GM12874 (cell line): ENCODE results near the gene SLC16A5.

ENCODE experiments used
- TF ChIP-seq, protein P1 (sequence below): IDR thresholded peaks from 2 replicates; pipeline ENCODE4 v1.5.1; 2011; ENCODE audit warnings: low read depth, mild to moderate bottlenecking, control low read depth, low read length, moderate library complexity; ENCODE audit not compliant: insufficient read depth

The SLC16A5 gene

DNA sequence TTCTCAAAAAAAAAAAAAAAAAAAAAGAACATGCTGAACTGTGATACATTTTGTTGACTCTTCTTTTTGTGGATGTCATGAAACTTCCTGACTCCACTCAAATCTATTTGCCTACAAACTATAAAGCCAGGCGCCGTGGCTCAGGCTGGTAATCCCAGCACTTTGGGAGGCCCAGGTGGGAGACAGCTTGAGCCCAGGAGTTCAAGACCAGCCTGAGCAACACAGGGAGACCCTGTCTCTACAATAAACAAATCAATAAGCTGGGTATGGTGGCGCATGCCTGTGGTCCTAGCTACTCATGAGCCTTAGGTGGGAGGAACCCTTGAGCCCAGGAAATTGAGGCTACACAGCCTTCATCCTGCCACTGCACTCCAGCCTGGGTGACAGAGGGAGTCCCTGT lies 45.2 kb downstream of the SLC16A5 start:
- TF ChIP-seq, protein P1, sequence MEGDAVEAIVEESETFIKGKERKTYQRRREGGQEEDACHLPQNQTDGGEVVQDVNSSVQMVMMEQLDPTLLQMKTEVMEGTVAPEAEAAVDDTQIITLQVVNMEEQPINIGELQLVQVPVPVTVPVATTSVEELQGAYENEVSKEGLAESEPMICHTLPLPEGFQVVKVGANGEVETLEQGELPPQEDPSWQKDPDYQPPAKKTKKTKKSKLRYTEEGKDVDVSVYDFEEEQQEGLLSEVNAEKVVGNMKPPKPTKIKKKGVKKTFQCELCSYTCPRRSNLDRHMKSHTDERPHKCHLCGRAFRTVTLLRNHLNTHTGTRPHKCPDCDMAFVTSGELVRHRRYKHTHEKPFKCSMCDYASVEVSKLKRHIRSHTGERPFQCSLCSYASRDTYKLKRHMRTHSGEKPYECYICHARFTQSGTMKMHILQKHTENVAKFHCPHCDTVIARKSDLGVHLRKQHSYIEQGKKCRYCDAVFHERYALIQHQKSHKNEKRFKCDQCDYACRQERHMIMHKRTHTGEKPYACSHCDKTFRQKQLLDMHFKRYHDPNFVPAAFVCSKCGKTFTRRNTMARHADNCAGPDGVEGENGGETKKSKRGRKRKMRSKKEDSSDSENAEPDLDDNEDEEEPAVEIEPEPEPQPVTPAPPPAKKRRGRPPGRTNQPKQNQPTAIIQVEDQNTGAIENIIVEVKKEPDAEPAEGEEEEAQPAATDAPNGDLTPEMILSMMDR: no peak

DNA sequence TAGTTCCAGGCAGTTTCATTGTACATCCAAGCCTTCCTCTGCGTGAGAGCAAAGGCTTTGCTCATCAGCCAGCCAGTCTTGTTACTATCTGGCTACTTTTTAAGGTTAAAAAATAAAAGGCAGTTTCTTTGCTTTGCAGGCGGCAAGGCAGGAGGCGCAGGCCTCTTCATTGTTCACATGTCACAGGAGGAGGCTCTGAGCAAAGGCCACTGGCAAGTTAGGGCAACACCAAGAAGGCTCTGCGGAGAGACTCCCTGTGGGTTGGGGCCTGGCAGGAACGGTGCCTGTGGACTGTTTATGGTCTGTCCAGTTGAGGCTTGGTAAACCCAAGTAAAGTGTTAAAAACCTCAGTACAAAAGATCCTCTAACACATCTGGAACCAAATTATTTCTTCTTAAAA lies 47.7 kb downstream of the SLC16A5 start:
- TF ChIP-seq, protein P1: no peak

DNA sequence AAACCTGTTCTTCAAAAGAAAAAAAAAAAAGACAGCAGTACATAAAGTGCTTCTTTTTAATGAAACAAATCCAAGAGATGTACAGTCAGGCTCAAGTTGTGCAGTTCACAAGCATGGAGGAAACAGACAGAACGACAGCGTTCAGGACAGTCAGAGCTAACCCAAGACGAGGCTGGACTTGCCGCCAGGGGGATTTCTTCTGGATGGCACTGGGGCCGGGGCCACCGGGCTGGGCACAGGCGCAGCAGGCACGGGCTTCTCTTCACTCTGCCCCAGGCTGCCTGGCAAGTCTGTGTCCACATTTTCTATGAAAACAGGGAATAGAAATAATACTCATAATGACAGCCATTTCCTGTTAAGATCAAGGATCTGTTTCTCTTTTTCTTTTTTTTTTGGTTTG lies 48.2 kb downstream of the SLC16A5 start:
- TF ChIP-seq, protein P1: no peak

DNA sequence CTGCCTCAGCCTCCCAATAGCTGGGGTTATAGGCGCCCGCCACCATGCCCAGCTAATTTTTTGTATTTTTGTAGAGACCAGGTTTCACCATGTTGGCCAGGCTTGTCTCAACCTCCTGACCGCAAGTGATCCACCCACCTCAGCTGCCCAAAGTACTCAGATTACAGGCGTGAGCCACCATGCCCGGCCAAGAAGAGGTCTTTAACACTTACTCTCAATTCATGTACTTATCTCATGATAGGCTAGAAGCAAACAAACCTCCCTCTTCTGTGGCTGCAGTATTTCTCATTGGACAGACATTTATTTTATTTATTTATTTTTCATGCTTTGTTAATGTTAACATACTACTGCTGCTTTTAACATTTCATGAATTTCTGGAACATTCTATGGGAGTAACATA lies 50.8 kb downstream of the SLC16A5 start:
- TF ChIP-seq, protein P1: no peak

DNA sequence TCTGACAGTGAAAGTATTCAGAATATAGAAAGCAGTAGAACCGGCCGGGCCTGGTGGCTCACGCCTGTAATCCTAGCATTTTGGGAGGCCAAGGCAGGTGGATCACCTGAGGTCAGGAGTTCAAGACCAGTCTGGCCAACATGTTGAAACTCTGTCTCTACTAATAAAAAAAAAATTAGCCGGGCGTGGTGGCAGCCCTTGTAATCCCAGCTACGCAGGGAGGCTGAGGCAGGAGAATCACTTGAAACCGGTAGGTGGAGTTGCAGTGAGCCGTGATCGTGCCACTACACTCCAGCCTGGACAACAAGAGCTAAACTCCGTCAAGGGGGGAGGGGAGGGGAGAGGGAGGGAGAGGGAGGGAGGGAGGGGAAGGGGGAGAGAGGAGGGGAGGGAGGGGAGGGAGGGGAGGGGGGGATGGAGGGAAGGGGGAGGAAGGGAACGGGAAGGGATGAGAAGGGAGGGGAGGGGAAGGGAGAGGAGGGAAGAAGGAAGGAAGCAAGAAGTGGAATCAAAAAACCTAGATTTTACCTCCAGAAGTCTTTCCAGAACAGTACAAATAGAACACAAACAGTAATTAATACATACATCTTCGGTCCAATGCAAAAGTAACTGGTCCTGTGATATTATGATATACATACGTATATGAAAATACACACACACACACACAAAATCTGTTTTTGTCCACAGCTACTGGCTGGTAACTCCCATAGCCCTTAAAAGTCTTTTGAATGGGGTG lies 54.6 kb downstream of the SLC16A5 start:
- TF ChIP-seq, protein P1: no peak

DNA sequence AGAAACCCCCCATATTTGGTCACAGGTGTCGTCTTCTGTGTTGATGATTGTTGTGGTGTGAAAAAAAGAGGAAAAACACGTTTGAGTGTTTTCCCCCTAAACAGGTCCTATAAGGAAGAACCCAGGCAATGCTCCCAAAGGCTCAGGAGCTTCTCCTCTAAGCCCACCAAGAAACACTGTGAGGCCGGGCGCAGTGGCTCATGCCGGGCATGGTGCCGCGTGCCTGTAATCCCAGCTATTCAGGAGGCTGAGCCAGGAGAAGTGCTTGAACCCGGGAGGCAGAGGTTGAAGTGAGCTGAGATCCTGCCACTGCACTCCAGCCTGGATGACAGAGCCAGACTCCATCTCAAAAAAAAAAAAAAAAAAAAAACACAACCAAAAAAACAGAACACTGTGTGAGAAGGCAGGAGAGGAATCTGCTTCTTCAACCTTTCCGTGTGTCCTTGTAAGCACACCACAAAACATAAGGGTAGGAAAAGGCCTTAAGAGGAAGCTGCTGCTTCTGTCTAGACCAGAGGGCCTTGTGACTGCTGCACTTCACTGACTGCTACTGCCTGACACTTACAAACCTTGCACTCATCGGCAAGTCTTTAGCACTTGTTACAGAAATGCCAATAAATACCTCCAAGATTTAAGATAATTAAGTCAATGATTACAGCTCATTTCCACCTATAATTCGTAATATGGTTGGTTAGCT lies 57.2 kb downstream of the SLC16A5 start:
- TF ChIP-seq, protein P1: no peak

DNA sequence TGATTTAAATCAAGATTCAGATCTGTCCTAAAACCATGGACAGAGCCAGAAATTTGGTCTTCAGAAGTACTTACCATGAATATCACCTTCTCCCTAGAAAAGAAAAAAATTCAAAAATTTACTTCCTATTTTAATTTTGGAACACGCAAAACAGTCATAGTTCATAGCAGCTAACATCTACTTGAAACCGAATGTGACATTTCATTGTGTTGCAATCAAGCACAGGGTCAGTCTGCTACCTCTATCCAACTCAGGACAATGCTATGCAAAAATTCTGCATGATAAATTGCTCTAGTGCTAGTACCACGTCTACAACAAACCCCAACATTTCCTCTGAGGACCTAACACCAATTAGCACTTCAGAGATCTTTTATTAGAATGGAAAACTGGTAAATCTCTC lies 58.8 kb downstream of the SLC16A5 start:
- TF ChIP-seq, protein P1: no peak
